NCI-H748 treated with DMSO at 0.1 percent for 48 hours (cell line): ENCODE data around the gene CBFA2T3.
"Not testable (repeated sequence)": the region's sequence is repeated elsewhere in the genome, so short reads cannot be mapped to it uniquely, and the experiment has no call there.

Source experiments
- DNase-seq: peaks from one replicate; lab custom pipeline; 2025; lab: John Stamatoyannopoulos, UW

The CBFA2T3 gene

GRCh38 chr16:88977018-88977811 is at the start of gene CBFA2T3:
TSS of gene CBFA2T3 (minus strand) at chr16:88977207. CDS start at chr16:88976807, 400 bp downstream.
- DNase-seq: no peak

GRCh38 chr16:89026121-89026612 is 49.2 kb upstream of the CBFA2T3 start:
- no peak for DNase-seq

GRCh38 chr16:89025636-89026035 is 48.6 kb upstream of the CBFA2T3 start:
- no peak for DNase-seq

GRCh38 chr16:89024546-89025060 is 47.6 kb upstream of the CBFA2T3 start:
- no peak for DNase-seq

- no peak for DNase-seq
Measured at GRCh38 chr16:89023621-89024511, 46.9 kb upstream of the CBFA2T3 start.

- DNase-seq: no peak
Measured at GRCh38 chr16:89023151-89023551, 46.1 kb upstream of the CBFA2T3 start.

GRCh38 chr16:89022051-89022836 is 45.2 kb upstream of the CBFA2T3 start:
- no peak for DNase-seq

- no peak for DNase-seq
Measured at GRCh38 chr16:89020925-89021595, 44.1 kb upstream of the CBFA2T3 start.

GRCh38 chr16:89020068-89020924 is 43.3 kb upstream of the CBFA2T3 start:
- peak; percentile 5 for DNase-seq

GRCh38 chr16:89019511-89019910 is 42.5 kb upstream of the CBFA2T3 start:
- DNase-seq: no peak

GRCh38 chr16:89018282-89019158 is 41.5 kb upstream of the CBFA2T3 start:
- DNase-seq: no peak

- no peak for DNase-seq
Measured at GRCh38 chr16:89017543-89018281, 40.7 kb upstream of the CBFA2T3 start.

GRCh38 chr16:89016561-89016960 is 39.6 kb upstream of the CBFA2T3 start:
- not testable (repeated sequence) for DNase-seq

- DNase-seq: no peak
Measured at GRCh38 chr16:89015271-89015859, 38.4 kb upstream of the CBFA2T3 start.

GRCh38 chr16:89014403-89015230 is 37.6 kb upstream of the CBFA2T3 start:
- no peak for DNase-seq

- DNase-seq: no peak
Measured at GRCh38 chr16:89013692-89014402, 36.8 kb upstream of the CBFA2T3 start.

- no peak for DNase-seq
Measured at GRCh38 chr16:89013111-89013510, 36.1 kb upstream of the CBFA2T3 start.
